Right cardiac atrium (tissue), 5 donors: ENCODE measurements around the gene JSRP1. TPM values are rescaled to one million over a fixed set of nuclear protein-coding genes. Genes with fewer than 3 reads are reported as not detected.

Source experiments
- ATAC-seq, 2 donors: fragments of 200-7000 bp; cut with Tn5 transposase; one replicate each; pipeline versions ENCODE4 v1.8.0 to v1.9.1; 2020; ENCODE audit warnings: moderate library complexity in 2 of 2, mild to moderate bottlenecking in 1 of 2
- DNase-seq, 3 donors: peaks; one replicate each; pipeline ENCODE4 v3.0.0-alpha.2; 2020
- H3K27ac ChIP-seq: one replicate; pipeline ENCODE4 v1.5.1; 2013; ENCODE audit warnings: mild to moderate bottlenecking, low read length, control low read depth, moderate library complexity
- H3K27me3 ChIP-seq: one replicate; pipeline ENCODE4 v1.6.1; 2013; ENCODE audit not compliant: control insufficient read depth, insufficient read depth
- H3K4me1 ChIP-seq: one replicate; pipeline ENCODE4 v1.6.1; 2013; ENCODE audit warnings: low read length; ENCODE audit not compliant: control insufficient read depth, insufficient read depth
- H3K4me3 ChIP-seq: one replicate; pipeline ENCODE4 v1.5.1; 2013; ENCODE audit warnings: low read length, control low read depth
- H3K9me3 ChIP-seq: one replicate; pipeline ENCODE4 v1.6.1; 2013; ENCODE audit warnings: low read length; ENCODE audit not compliant: control insufficient read depth
- WGBS: extraction: QIAGEN DNeasy Blood & Tissue Kit; methylation state at CpG from one replicate; pipeline ENCODE4 v1.1.7; 2013; 5-methylcytosine and 5-hydroxymethylcytosine counted together
- intact Hi-C, 4 donors: fragments of 100-400 bp; cut with DNase I; formaldehyde crosslinking; loops; one replicate each; pipeline versions ENCODE4 v1.11.0 to v1.14.0; 2022 to 2023
- polyA plus RNA-seq: library from polyadenylated mRNA; stranded (reverse); fragments of 200-250 nt; gene quantifications from one replicate; pipeline ENCODE4 v1.2.3, GENCODE V29; 2013
- total RNA-seq, 4 donors: library from RNA; stranded (reverse); fragmentation: NEBNext Ultra II Directional; extraction: Animal tissue kit (Norgen Biotek cat#: 25700); gene quantifications; one replicate each; pipeline ENCODE4 v1.2.1, GENCODE V29; 2021
- donor health status: healthy with polysubstance abuse.
- donor health status: DM: no; HTN: yes; CAD: no.
- donor health status: DM: no; HTN: no; CAD: no.
- donor health status: DM: no; HTN: yes; CAD: no; lungs with severe emphysema.
- donor health status: DM: yes; HTN: yes; CAD: no.

Gene JSRP1
- total and polyA plus RNA-seq, 5 donors, result 0.75 TPM; not detected in 4

- Histone ChIP-seq H3K27me3 (no peaks in the 10 kb centered on the region), H3K4me3 (no peak overlapping the region), H3K4me1 (no peaks in the 10 kb centered on the region), H3K9me3 (no peaks in the 10 kb centered on the region), H3K27ac (no peak overlapping the region)
- WGBS, result 94% methylated on average over 67 of the region's 67 CpGs
- intact Hi-C loops, result loop anchor here in 1 of 4 donors (10.0 kb wide), 1 partner anchor 73 kb away; the partner anchor contains the start of gene AP3D1
- ATAC-seq, result no peak
- peak in 1 of 3 donors; percentile 84 for DNase-seq
Observed at GRCh38 chr19:2227415-2228156, 28.6 kb downstream of the JSRP1 start.

GRCh38 chr19:2226840-2227360, 29.3 kb downstream of the JSRP1 start:
- DNase-seq, result no peak
- H3K9me3 ChIP-seq, result no peaks in the 10 kb centered on the region
- intact Hi-C loops, result loop anchor here in 1 of 4 donors (10.0 kb wide), 1 partner anchor 72 kb away; the partner anchor contains the start of gene AP3D1
- no peaks in the 10 kb centered on the region for H3K4me1 ChIP-seq
- ATAC-seq, result no peak
- no peak overlapping the region for H3K4me3 ChIP-seq
- WGBS, result 97% methylated on average over 53 of the region's 53 CpGs
- no peaks in the 10 kb centered on the region for H3K27me3 ChIP-seq
- H3K27ac ChIP-seq, result no peak overlapping the region

- no peaks in the 10 kb centered on the region for H3K9me3 ChIP-seq
- H3K27me3 ChIP-seq, result no peaks in the 10 kb centered on the region
- H3K4me1 ChIP-seq, result no peaks in the 10 kb centered on the region
- DNase-seq (no peak), ATAC-seq (no peak)
- no peak overlapping the region for H3K27ac ChIP-seq
- intact Hi-C loops, result loop anchor here in 1 of 4 donors (10.0 kb wide), 1 partner anchor 71 kb away; the partner anchor contains the start of gene AP3D1
- 93% methylated on average over 59 of the region's 59 CpGs for WGBS
- no peak overlapping the region for H3K4me3 ChIP-seq
Observed at GRCh38 chr19:2226051-2226839, 30.0 kb downstream of the JSRP1 start.

GRCh38 chr19:2225415-2226050, 30.7 kb downstream of the JSRP1 start:
- Histone ChIP-seq H3K9me3 (no peaks in the 10 kb centered on the region), H3K27ac (no peak overlapping the region), H3K4me1 (no peaks in the 10 kb centered on the region), H3K27me3 (no peaks in the 10 kb centered on the region), H3K4me3 (no peak overlapping the region)
- DNase-seq, result no peak
- intact Hi-C loops, result loop anchor here in 1 of 4 donors (10.0 kb wide), 1 partner anchor 71 kb away; the partner anchor contains the start of gene AP3D1
- WGBS, result 94% methylated on average over 32 of the region's 32 CpGs
- ATAC-seq, result no peak

GRCh38 chr19:2224754-2225349, 31.4 kb downstream of the JSRP1 start:
- H3K27me3 ChIP-seq, result no peaks in the 10 kb centered on the region
- H3K4me1 ChIP-seq, result no peaks in the 10 kb centered on the region
- WGBS, result 84% methylated on average over 13 of the region's 13 CpGs
- DNase-seq (no peak), ATAC-seq (no peak)
- no peaks in the 10 kb centered on the region for H3K9me3 ChIP-seq
- H3K27ac ChIP-seq, result no peak overlapping the region
- H3K4me3 ChIP-seq, result no peak overlapping the region
- intact Hi-C loops, result loop anchor here in 1 of 4 donors (10.0 kb wide), 1 partner anchor 70 kb away; the partner anchor contains the start of gene AP3D1

- H3K27ac ChIP-seq, result no peak overlapping the region
- ATAC-seq (no peak), DNase-seq (no peak)
- no peaks in the 10 kb centered on the region for H3K4me1 ChIP-seq
- H3K9me3 ChIP-seq, result no peaks in the 10 kb centered on the region
- 90% methylated on average over 14 of the region's 14 CpGs for WGBS
- no peaks in the 10 kb centered on the region for H3K27me3 ChIP-seq
- H3K4me3 ChIP-seq, result no peak overlapping the region
- intact Hi-C loops, result loop anchor here in 1 of 4 donors (10.0 kb wide), 1 partner anchor 69 kb away; the partner anchor contains the start of gene AP3D1
Observed at GRCh38 chr19:2223959-2224358, 32.3 kb downstream of the JSRP1 start.

GRCh38 chr19:2223391-2223790, 32.8 kb downstream of the JSRP1 start:
- Histone ChIP-seq H3K9me3 (no peaks in the 10 kb centered on the region), H3K4me1 (no peaks in the 10 kb centered on the region), H3K27me3 (no peaks in the 10 kb centered on the region), H3K27ac (no peak overlapping the region), H3K4me3 (no peak overlapping the region)
- intact Hi-C loops, result loop anchor here in 1 of 4 donors (10.0 kb wide), 1 partner anchor 69 kb away; the partner anchor contains the start of gene AP3D1
- DNase-seq (no peak), ATAC-seq (no peak)
- 88% methylated on average over 18 of the region's 18 CpGs for WGBS

GRCh38 chr19:2221918-2222317, 34.3 kb downstream of the JSRP1 start:
- intact Hi-C loops, result loop anchor here in 1 of 4 donors (10.0 kb wide), 1 partner anchor 67 kb away; the partner anchor contains the start of gene AP3D1

GRCh38 chr19:2221250-2221831, 34.9 kb downstream of the JSRP1 start:
- Histone ChIP-seq H3K27ac (no peak overlapping the region), H3K9me3 (no peaks in the 10 kb centered on the region), H3K27me3 (no peaks in the 10 kb centered on the region), H3K4me3 (no peak overlapping the region), H3K4me1 (no peaks in the 10 kb centered on the region)
- WGBS, result 77% methylated on average over 20 of the region's 20 CpGs
- intact Hi-C loops, result loop anchor here in 1 of 4 donors (10.0 kb wide), 1 partner anchor 67 kb away; the partner anchor contains the start of gene AP3D1
- peak in 1 of 2 donors; percentile 12 for ATAC-seq
- no peak for DNase-seq

More at GRCh38 chr19:2221918-2222317, 34.3 kb downstream of the JSRP1 start:
- 60% methylated on average over 20 of the region's 20 CpGs for WGBS
- Histone ChIP-seq H3K27me3 (no peaks in the 10 kb centered on the region), H3K4me1 (no peaks in the 10 kb centered on the region), H3K4me3 (no peak overlapping the region), H3K9me3 (no peaks in the 10 kb centered on the region), H3K27ac (no peak overlapping the region)
- peak in 1 of 2 donors; percentile 2 for ATAC-seq
- no peak for DNase-seq

- intact Hi-C loops, result loop anchor here in 2 of 4 donors (10.0 kb wide), 1 partner anchor 65 kb away; the partner anchor contains the start of gene AP3D1 (in 2 of the 2)
- DNase-seq, result no peak
- WGBS, result 96% methylated on average over 21 of the region's 21 CpGs
Observed at GRCh38 chr19:2219726-2220125, 36.5 kb downstream of the JSRP1 start.

More at GRCh38 chr19:2219726-2220125, 36.5 kb downstream of the JSRP1 start:
- no peak for ATAC-seq
- Histone ChIP-seq H3K4me3 (no peak overlapping the region), H3K27me3 (no peaks in the 10 kb centered on the region), H3K27ac (no peak overlapping the region), H3K9me3 (no peaks in the 10 kb centered on the region), H3K4me1 (no peaks in the 10 kb centered on the region)
